ENCODE results near the gene PTH1R. TPM values are rescaled to one million over a fixed set of nuclear protein-coding genes. Genes with fewer than 3 reads are reported as not detected.

Gene PTH1R
- polyA plus RNA-seq, 1 donor (not counting 4 experiments of a cell fraction or from before 2014, with no cell fraction given): not detected

- no peak overlapping the region for H2AFZ ChIP-seq (ENCODE audit: control insufficient read depth, low read length)
- FAIRE-seq (no peak), DNase-seq (ENCODE audit: low read depth, low spot score) (no peak)
- no peak overlapping the region for H3K27ac ChIP-seq (ENCODE audit: control insufficient read depth, insufficient read depth, low read length)
- H3K9ac ChIP-seq (ENCODE audit: control insufficient read depth, extremely low read depth, insufficient read depth, low read length): no peak overlapping the region
- peaks cover 5% of the 10 kb centered on the region for H4K20me1 ChIP-seq (ENCODE audit: control insufficient read depth, extremely low read depth, insufficient read depth, low read length)
- no peak overlapping the region for H3K4me3 ChIP-seq (ENCODE audit: control insufficient read depth in 2 of 3, extremely low read depth in 1 of 3, insufficient read depth in 2 of 3, low read depth in 1 of 3, low read length in 3 of 3)
- H3K9me1 ChIP-seq (ENCODE audit: control insufficient read depth, extremely low read depth, insufficient read depth, low read length): peaks cover 4% of the 10 kb centered on the region
- dilution Hi-C loops (cut with MboI; ENCODE audit: extremely low pct_ligation_motif_present, low sequenced_read_pairs): no loop called here
- peaks cover 59% of the 10 kb centered on the region for H3K79me2 ChIP-seq (ENCODE audit: control insufficient read depth, insufficient read depth, low read length)
- H3K36me3 ChIP-seq (ENCODE audit: control insufficient read depth in 2 of 2, extremely low read depth in 1 of 2, insufficient read depth in 2 of 2, low read length in 2 of 2): peaks cover 21 to 42% of the 10 kb centered on the region in 2 experiments
- H3K4me1 ChIP-seq (ENCODE audit: control insufficient read depth, extremely low read depth, insufficient read depth, low read length): peaks cover 47% of the 10 kb centered on the region
- no peak overlapping the region for H3K4me2 ChIP-seq (ENCODE audit: control insufficient read depth, extremely low read depth, insufficient read depth, low read depth, low read length)
- no peaks in the 10 kb centered on the region for H3K9me3 ChIP-seq (ENCODE audit: control insufficient read depth, low read depth, low read length)
- H3K27me3 ChIP-seq (ENCODE audit: control insufficient read depth, extremely low read depth, insufficient read depth, low read length): no peaks in the 10 kb centered on the region
- TF ChIP-seq CTCF (optimal IDR thresholded peaks at IDR 0.05 in 1 of 3, IDR thresholded peaks at IDR 0.05 in 1 of 3, conservative IDR thresholded peaks at IDR 0.05 in 1 of 3; ENCODE audit: extremely low read depth in 1 of 3, insufficient read depth in 2 of 3, low read length in 3 of 3) (no peak), EZH2 (IDR thresholded peaks at IDR 0.05; ENCODE audit: low read length) (no peak)
These were observed 62.3 kb downstream of the PTH1R start for GRCh38 chr3:46939578-46940445.

GRCh38 chr3:46942076-46942475 is 64.6 kb downstream of the PTH1R start:
- no peak overlapping the region for H3K4me3 ChIP-seq (ENCODE audit: control insufficient read depth in 2 of 3, extremely low read depth in 1 of 3, insufficient read depth in 2 of 3, low read depth in 1 of 3, low read length in 3 of 3)
- FAIRE-seq (no peak), DNase-seq (ENCODE audit: low read depth, low spot score) (no peak)
- dilution Hi-C loops (cut with MboI; ENCODE audit: extremely low pct_ligation_motif_present, low sequenced_read_pairs): no loop called here
- H3K27ac ChIP-seq (ENCODE audit: control insufficient read depth, insufficient read depth, low read length): no peak overlapping the region
- H3K36me3 ChIP-seq (ENCODE audit: control insufficient read depth in 2 of 2, extremely low read depth in 1 of 2, insufficient read depth in 2 of 2, low read length in 2 of 2): peaks cover 17 to 31% of the 10 kb centered on the region in 2 experiments
- peaks cover 4% of the 10 kb centered on the region for H3K9me1 ChIP-seq (ENCODE audit: control insufficient read depth, extremely low read depth, insufficient read depth, low read length)
- H2AFZ ChIP-seq (ENCODE audit: control insufficient read depth, low read length): no peak overlapping the region
- TF ChIP-seq EZH2 (IDR thresholded peaks at IDR 0.05; ENCODE audit: low read length): no peak
- no peaks in the 10 kb centered on the region for H3K27me3 ChIP-seq (ENCODE audit: control insufficient read depth, extremely low read depth, insufficient read depth, low read length)
- H3K4me2 ChIP-seq (ENCODE audit: control insufficient read depth, extremely low read depth, insufficient read depth, low read depth, low read length): no peak overlapping the region
- H3K9ac ChIP-seq (ENCODE audit: control insufficient read depth, extremely low read depth, insufficient read depth, low read length): no peak overlapping the region
- peaks cover 68% of the 10 kb centered on the region for H3K79me2 ChIP-seq (ENCODE audit: control insufficient read depth, insufficient read depth, low read length)
- H3K4me1 ChIP-seq (ENCODE audit: control insufficient read depth, extremely low read depth, insufficient read depth, low read length): peaks cover 53% of the 10 kb centered on the region
- no peaks in the 10 kb centered on the region for H3K9me3 ChIP-seq (ENCODE audit: control insufficient read depth, low read depth, low read length)
- peaks cover 5% of the 10 kb centered on the region for H4K20me1 ChIP-seq (ENCODE audit: control insufficient read depth, extremely low read depth, insufficient read depth, low read length)
